Measurements from ENCODE around the gene TMEM187. TPM values are rescaled to one million over a fixed set of nuclear protein-coding genes. Genes with fewer than 3 reads are reported as not detected.

The TMEM187 gene
- total RNA-seq, 1 experiment from 2014 or later: 6.6 TPM

DNA sequence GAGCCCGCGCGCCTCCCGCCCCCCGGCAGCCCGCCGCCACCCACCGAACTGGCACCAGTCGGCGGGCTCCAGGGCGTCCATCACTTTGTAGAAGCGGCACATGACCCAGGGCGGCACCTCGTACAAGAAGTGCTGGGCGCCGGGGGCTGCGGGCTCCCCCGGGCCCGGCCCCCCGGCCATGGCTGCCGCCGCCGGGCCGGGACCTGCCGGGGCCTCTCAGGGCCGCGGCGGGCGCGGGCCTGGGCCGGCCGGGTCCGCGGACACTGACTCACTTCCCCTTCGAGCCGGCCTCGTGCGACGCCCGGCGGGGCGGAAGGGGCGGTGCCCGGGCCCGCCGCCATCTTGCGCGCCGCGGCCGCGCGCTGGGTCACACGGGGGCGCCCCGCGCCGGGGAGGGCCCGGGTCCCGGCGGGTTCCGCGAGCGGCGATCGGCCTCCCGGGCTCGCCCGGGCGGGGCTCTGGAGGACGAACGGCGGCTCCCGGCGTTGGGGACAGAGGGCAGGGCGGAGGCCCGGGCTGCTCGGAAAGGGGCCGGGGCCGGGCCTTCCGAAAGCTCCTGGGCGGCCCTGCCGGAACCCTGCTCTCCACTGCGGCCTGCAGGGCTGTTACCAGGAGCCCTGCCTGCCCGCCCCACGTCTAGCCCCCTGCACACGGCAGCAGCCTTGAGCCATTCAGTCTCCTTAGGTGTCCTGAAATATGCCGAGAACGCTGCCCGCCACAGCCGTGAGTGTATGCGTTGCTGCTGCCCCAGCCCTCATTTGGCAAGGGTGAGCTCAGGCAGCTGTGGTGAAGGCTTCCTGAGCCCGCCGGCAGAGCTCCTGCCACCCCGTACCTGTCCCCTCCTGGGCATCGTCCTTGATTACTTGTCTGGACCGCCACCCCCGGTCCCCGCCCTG, 47.3 kb downstream of the TMEM187 start, which contains the start of gene IRAK1:
Gene IRAK1 (minus strand): TSS at position 270 of the 896 bp plus-strand sequence. CDS start 90 bp downstream, at position 180.
- peak; percentile 60 for DNase-seq (ENCODE audit: low read depth)

- no peak for DNase-seq (ENCODE audit: low read depth)
Observed at GRCh38 chrX:154020536-154021115, 48.1 kb downstream of the TMEM187 start.

DNA sequence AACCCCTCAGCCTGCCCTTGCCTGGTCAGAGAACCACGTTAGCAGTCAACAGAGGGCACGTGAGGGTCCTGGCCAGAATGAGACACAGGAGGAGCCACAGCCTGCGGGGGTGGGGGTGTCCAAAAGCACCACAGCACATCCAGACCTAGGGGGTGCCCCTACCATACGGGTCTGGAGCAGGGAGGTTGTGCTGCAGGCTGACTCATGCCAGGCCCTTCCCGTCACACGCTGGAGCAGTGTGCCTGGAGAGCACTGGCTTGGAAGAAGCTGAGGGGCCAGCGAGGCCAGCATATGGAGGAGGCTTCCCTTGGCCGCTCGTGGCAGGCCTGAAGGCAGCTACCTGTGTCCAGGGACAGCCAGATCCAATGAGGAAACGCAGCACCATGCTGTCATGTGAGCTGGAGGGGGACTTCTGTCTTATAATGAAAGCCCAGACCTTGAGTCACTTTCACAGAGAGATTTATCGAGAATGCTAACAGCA, 48.6 kb downstream of the TMEM187 start:
- peak; percentile 70 for DNase-seq (ENCODE audit: low read depth)

DNA sequence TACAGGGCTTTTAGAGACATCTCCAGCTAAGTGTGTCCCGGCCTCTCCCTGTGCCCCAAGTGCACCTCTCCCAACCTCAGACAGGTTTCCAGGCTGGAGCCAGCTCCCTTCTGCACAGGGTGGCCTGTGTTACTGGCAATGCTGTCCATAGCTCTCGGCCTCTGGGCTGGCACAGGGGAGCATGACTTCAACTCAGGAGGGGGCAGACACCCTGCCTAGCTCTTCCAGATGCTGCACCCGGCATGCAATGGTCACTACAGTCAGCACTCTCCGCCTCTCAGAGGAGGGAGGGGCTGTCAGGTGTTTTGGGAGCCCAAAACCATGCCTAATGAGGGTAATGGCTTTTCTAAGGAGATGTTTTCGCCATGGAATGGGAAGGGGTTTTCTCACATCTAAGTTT, 49.6 kb downstream of the TMEM187 start:
- DNase-seq (ENCODE audit: low read depth): no peak

- no peak for DNase-seq (ENCODE audit: low read depth)
Observed at GRCh38 chrX:154023276-154024000, 50.9 kb downstream of the TMEM187 start.

DNA sequence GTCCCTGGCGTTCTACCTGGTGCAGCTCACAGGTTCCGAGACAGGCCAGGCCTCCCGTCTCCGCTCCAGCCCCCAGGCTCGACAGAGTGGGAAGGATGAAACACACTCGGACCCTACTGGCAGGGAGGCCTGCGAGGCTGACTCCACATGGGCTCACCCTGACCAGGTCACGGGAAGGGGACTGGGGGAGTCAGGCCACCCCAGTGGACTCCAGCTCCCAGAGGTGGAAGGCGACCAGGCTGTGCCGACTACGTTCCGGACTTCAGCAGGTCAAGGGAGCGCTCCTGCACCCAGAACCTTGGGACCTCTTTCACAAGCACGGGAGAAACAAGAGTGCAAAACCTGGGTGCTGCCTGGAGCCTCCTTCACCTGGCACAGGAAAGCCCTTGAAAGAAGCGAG, 51.7 kb downstream of the TMEM187 start:
- no peak for DNase-seq (ENCODE audit: low read depth)

DNA sequence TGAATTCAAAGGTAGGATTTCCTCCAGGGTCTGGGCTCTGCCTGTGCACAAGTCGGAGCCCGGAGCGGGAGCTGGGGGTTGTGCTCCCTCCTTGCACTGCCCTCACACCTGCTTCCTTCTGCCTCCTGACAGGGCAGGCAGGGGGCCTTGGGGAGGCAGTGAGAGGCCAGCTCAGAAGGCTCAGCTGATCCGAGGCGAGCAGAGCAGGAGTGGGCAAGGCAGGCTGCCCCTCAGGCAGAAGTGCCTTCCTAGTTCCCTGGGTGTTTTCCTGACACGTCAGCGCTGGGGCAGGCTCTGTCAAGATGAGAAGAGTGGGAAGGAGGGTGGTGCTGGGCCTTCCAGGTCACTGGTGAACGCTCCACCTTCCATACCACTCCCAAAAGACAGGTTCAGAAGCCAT, 52.7 kb downstream of the TMEM187 start:
- no peak for DNase-seq (ENCODE audit: low read depth)

DNA sequence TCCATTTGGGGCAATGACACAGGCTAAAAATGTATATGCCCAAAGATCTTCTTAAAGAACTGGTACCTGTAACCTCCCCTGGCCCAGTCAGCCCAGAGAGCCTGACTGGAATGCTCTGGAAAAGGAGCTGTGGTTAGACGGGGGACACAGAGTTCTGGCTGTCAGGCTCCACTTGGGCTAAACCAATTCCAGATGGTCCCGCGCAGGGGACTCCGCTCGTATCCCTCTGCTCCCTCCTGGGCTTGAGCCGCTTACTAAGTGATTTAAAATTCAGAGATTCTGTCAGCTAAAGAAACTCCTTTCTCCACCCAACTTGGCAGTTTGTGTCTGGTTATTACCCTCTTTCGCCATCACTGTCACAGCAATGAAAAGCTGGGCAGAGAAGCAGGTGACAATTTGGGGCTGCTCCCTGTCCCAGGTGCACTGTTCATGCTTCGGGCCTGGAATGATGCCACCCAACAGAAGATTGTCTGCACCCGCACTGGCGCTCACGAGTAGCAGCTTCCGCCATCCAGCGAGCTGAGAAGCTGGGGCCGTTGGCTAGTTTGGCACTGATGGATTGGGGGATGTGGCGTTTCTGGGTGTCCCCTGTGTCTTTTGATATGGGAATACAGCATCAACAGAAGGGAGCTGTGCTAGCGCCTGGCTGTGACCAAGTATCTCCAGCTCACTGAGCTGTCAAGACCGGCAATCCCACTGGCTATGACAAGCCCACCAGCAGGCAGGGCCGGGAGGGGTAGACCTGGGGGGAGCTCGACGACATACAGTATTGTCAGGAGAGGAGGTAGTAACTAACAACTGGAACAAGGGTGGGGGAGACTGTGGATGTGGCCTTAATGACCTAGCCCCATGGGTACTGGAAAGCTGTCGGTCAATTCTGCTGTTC, 53.8 kb downstream of the TMEM187 start:
- DNase-seq (ENCODE audit: low read depth): no peak

DNA sequence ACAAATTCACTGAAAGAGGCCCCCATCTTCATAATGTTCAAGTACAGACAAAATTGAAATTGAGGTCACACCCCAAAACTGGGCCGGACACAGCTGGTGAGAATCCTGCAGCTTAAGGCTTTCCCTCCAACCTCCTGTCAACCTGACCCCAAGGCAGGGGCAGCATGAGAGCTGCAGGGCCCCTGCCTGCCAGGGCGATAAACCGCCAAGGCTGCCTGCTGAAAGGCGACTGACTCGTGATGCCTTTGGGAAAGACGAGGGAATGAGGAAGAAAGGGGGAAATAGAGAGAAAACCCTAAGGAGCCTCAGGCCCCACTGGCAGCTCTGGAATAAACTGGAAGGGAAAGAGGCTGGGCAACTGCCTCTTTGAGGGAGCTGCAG, 54.5 kb downstream of the TMEM187 start:
- DNase-seq (ENCODE audit: low read depth): no peak

GRCh38 chrX:154027986-154028385, 55.4 kb downstream of the TMEM187 start:
- DNase-seq (ENCODE audit: low read depth): no peak

- DNase-seq (ENCODE audit: low read depth): no peak
Observed at GRCh38 chrX:154028502-154029184, 56.1 kb downstream of the TMEM187 start.

DNA sequence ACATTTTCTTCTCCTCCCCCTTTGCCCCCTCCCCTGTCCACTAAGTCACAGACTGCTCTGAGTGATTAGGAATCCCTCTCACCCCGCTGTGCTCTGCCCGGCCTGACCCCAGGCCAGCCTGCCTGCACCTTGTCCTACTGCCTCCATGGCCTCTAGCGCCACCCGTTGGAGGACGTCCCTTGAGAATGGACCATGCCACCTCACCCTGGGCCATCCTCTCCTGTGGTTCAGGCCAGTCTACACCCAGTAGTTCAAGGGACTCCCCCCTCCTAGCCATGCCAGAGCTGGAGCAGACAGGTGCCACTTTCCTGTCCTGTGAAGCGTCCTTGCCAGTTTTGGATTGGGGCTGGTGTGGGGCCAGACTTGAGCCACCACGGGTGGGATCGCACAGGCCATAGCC, 56.9 kb downstream of the TMEM187 start:
- no peak for DNase-seq (ENCODE audit: low read depth)

DNA sequence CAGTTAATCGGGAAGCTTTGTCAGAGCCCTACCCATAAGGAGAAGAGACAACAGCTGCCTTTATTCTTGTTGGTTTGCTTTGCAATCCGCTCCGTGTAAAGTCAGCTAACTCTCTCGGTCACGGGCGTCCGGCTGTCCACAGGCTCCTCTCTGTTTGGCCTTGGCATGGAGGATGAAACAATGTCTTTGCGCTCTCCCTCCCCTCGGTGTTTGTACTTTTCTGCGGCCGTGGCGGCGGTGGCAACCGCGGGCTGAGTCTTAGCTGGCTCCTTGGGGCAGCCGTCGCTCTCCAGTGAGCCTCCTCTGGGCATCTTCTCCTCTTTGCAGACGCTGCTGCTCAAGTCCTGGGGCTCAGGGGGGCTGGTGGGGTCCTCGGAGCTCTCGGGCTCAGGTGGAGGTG, 57.7 kb downstream of the TMEM187 start:
- no peak for DNase-seq (ENCODE audit: low read depth)

- DNase-seq (ENCODE audit: low read depth): no peak
Observed at GRCh38 chrX:154030715-154031305, 58.3 kb downstream of the TMEM187 start.

DNA sequence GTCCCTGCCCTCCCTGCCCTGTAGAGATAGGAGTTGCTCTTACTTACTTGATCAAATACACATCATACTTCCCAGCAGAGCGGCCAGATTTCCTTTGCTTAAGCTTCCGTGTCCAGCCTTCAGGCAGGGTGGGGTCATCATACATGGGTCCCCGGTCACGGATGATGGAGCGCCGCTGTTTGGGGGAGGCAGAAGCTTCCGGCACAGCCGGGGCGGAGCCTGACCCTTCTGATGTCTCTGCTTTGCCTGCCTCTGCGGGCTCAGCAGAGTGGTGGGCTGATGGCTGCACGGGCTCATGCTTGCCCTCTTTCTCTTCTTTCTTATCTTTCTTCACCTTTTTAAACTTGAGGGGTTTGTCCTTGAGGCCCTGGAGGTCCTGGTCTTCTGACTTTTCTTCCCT, 59.6 kb downstream of the TMEM187 start:
- DNase-seq (ENCODE audit: low read depth): no peak

DNA sequence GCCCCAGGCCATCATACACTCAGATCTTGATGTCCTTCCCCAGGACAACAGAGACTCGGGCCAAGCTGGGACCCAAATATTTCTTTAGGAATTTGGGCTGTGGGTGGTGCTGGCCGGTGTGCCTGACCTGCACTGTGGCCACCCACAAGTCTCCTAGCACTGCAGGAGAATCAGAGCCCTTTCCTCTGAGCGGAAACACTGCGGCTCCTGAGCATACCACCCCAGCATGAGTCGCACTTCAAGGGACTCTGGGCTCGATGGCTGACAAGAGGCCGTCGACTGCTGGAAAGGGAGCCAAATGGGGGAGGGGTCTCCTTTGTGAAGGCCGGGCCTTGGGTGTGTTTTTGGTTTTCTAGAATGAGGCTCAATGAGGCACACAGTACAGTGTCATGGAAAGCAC, 60.1 kb downstream of the TMEM187 start:
- no peak for DNase-seq (ENCODE audit: low read depth)

All from RPMI7951 (cell line).